ENCODE data around the gene MUCL1. TPM values are rescaled to one million over a fixed set of nuclear protein-coding genes. Genes with fewer than 3 reads are reported as not detected.

The MUCL1 gene
- total RNA-seq (1 to 10 TPM in 1 of 2 donors, not detected in 1; 1.8 TPM), polyA plus RNA-seq (ENCODE audit: insufficient read length in 6 of 6) (not detected)
- long read RNA-seq, donor 1: 0 reads
- long read RNA-seq, donor 2: 0 reads
- long read RNA-seq, donor 3: 0 reads
- long read RNA-seq, donor 4: 0 reads
- long read RNA-seq, donor 5: 0 reads
- long read RNA-seq, donor 6: 0 reads
- long read RNA-seq, donor 7: 0 reads
- long read RNA-seq, donor 8: 0 reads
- long read RNA-seq, donor 9: 0 reads
- long read RNA-seq, donor 10, partial matches to known transcripts: 0 of 2 reads
- long read RNA-seq, donor 10, other reads (novel, unspliced or antisense): 0 of 2 reads
- long read RNA-seq, donor 11: 0 reads
- long read RNA-seq, donor 12: 0 reads

- peak; percentile 99 for ATAC-seq
Measured at GRCh38 chr12:54853933-54854538, at the start of gene MUCL1. MUCL1 (plus strand) TSS chr12:54854516; CDS start chr12:54854583, 67 bp downstream.

GRCh38 chr12:54821676-54822075 is 32.6 kb upstream of the MUCL1 start:
- DNase-seq: peak in 1 of 4 donors; percentile 54
- H3K27ac ChIP-seq: no peak overlapping the region
- H3K27me3 ChIP-seq: no peaks in the 10 kb centered on the region
- H3K4me1 ChIP-seq: no peaks in the 10 kb centered on the region
- H3K36me3 ChIP-seq: no peaks in the 10 kb centered on the region
- no peak for TF ChIP-seq CTCF (IDR thresholded peaks at IDR 0.05)
- ATAC-seq: no peak
- intact Hi-C loops (cut with DNase I): no loop called here
- H3K4me3 ChIP-seq: no peak overlapping the region
- peaks cover 0 to 14% of the 10 kb centered on the region in 2 donors for H3K9me3 ChIP-seq

More at GRCh38 chr12:54853933-54854538, at the start of gene MUCL1:
- Histone ChIP-seq H3K9me3 (no peaks in the 10 kb centered on the region), H3K27me3 (no peaks in the 10 kb centered on the region), H3K4me1 (peaks cover 0 to 3% of the 10 kb centered on the region in 2 donors), H3K36me3 (no peaks in the 10 kb centered on the region), H3K4me3 (no peak within 1 kb of the TSS), H3K27ac (no peak within 1 kb of the TSS)
- peak in 2 of 4 donors; percentile 6 to 35 for DNase-seq
- intact Hi-C loops (cut with DNase I): loop anchor here in 1 of 2 donors (10.0 kb wide), 1 partner anchor 101 kb away; no protein-coding TSS in a partner anchor
- peak; percentile 77 to 81 for TF ChIP-seq CTCF (IDR thresholded peaks at IDR 0.05)

GRCh38 chr12:54824402-54824801 is 29.9 kb upstream of the MUCL1 start:
- intact Hi-C loops (cut with DNase I): no loop called here

GRCh38 chr12:54829511-54829910 is 24.8 kb upstream of the MUCL1 start:
- Histone ChIP-seq H3K9me3 (no peaks in the 10 kb centered on the region), H3K27me3 (no peaks in the 10 kb centered on the region), H3K36me3 (no peaks in the 10 kb centered on the region), H3K4me3 (no peak overlapping the region), H3K27ac (no peak overlapping the region), H3K4me1 (no peaks in the 10 kb centered on the region)
- intact Hi-C loops (cut with DNase I): no loop called here
- TF ChIP-seq CTCF (IDR thresholded peaks at IDR 0.05): no peak
- ATAC-seq: no peak
- no peak for DNase-seq

More at GRCh38 chr12:54824402-54824801, 29.9 kb upstream of the MUCL1 start:
- H3K4me3 ChIP-seq: no peak overlapping the region
- H3K4me1 ChIP-seq: no peaks in the 10 kb centered on the region
- no peaks in the 10 kb centered on the region for H3K36me3 ChIP-seq
- TF ChIP-seq CTCF (IDR thresholded peaks at IDR 0.05): no peak
- H3K9me3 ChIP-seq: peaks cover 0 to 12% of the 10 kb centered on the region in 2 donors
- H3K27ac ChIP-seq: no peak overlapping the region
- H3K27me3 ChIP-seq: no peaks in the 10 kb centered on the region
- ATAC-seq: no peak
- no peak for DNase-seq

GRCh38 chr12:54830199-54830598 is 24.1 kb upstream of the MUCL1 start:
- DNase-seq (no peak), ATAC-seq (no peak)
- intact Hi-C loops (cut with DNase I): no loop called here
- TF ChIP-seq CTCF (IDR thresholded peaks at IDR 0.05): no peak
- no peaks in the 10 kb centered on the region for H3K9me3 ChIP-seq
- H3K4me3 ChIP-seq: no peak overlapping the region
- no peaks in the 10 kb centered on the region for H3K27me3 ChIP-seq
- no peaks in the 10 kb centered on the region for H3K4me1 ChIP-seq
- H3K27ac ChIP-seq: no peak overlapping the region
- no peaks in the 10 kb centered on the region for H3K36me3 ChIP-seq
